Activated T-helper 17 cell treated with anti-CD3 and anti-CD28 coated beads, Interleukin-2, amount 50 U/mL, for 72 hours (primary cell): ENCODE data around the gene IL7R. TPM values are rescaled to one million over a fixed set of nuclear protein-coding genes. Genes with fewer than 3 reads are reported as not detected.

Experiments
- ATAC-seq: fragments of 150-1000 bp; cut with Tn5 transposase; replicated peaks from 2 replicates; pipeline ENCODE4 v1.10.0; 2021; ENCODE audit warnings: mild to moderate bottlenecking, moderate library complexity
- H3K27ac Mint-ChIP-seq: one replicate; pipeline ENCODE4 v1.8.0; 2022; ENCODE audit warnings: mixed read lengths
- H3K27me3 Mint-ChIP-seq: one replicate; pipeline ENCODE4 v1.8.0; 2022; ENCODE audit warnings: mixed read lengths
- H3K36me3 Mint-ChIP-seq: one replicate; pipeline ENCODE4 v1.8.0; 2022; ENCODE audit warnings: low read depth, mild to moderate bottlenecking, mixed read lengths
- H3K4me1 Mint-ChIP-seq: one replicate; pipeline ENCODE4 v1.8.0; 2022; ENCODE audit warnings: mixed read lengths
- H3K4me3 Mint-ChIP-seq: one replicate; pipeline ENCODE4 v1.8.0; 2022; ENCODE audit warnings: mild to moderate bottlenecking, mixed read lengths
- H3K9me3 Mint-ChIP-seq: one replicate; pipeline ENCODE4 v1.8.0; 2022; ENCODE audit warnings: mixed read lengths
- total RNA-seq, 2 donors: library from RNA; stranded (reverse); gene quantifications; one replicate each; pipeline ENCODE4 v1.2.3, GENCODE V29; 2022

Gene IL7R
- total RNA-seq, result 100 to 1,000 TPM; 162 to 203 TPM

DNA sequence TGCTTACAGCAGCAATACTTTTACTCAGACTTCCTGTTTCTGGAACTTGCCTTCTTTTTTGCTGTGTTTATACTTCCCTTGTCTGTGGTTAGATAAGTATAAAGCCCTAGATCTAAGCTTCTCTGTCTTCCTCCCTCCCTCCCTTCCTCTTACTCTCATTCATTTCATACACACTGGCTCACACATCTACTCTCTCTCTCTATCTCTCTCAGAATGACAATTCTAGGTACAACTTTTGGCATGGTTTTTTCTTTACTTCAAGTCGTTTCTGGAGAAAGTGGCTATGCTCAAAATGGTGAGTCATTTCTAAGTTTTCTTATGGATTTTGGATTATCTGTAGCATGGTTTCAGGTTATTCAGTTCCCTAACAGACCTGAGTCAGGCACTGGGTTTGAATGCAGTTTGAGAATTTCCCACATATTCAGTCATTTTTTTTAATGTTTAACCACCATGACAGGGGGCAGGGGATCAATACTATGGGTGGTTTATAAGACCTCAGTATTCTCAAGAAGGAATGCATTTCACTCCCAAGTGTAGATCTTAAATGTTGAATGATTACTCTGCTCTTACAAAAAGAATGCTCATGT, at the start of gene IL7R:
Gene IL7R (plus strand): TSS at position 127 of the 587 bp plus-strand sequence. CDS start 87 bp downstream, at position 214.
- peaks cover 98% of the 10 kb centered on the region for H3K36me3 Mint-ChIP-seq
- H3K27ac Mint-ChIP-seq, result peak within 1 kb of the TSS; percentile 78
- H3K4me3 Mint-ChIP-seq, result peak within 1 kb of the TSS; percentile 87

GRCh38 chr5:35810601-35811000, 46.1 kb upstream of the IL7R start:
- H3K36me3 Mint-ChIP-seq, result peaks cover 5% of the 10 kb centered on the region
- ATAC-seq, result peak; percentile 14
- H3K27ac Mint-ChIP-seq, result peak overlapping the region; percentile 96
- no peaks in the 10 kb centered on the region for H3K27me3 Mint-ChIP-seq
- H3K4me1 Mint-ChIP-seq, result peaks cover 24% of the 10 kb centered on the region
- H3K4me3 Mint-ChIP-seq, result peak overlapping the region; percentile 73
- H3K9me3 Mint-ChIP-seq, result no peaks in the 10 kb centered on the region

More for the DNA sequence above, at the start of gene IL7R:
- no peaks in the 10 kb centered on the region for H3K27me3 Mint-ChIP-seq
- ATAC-seq, result peak; percentile 63
- H3K9me3 Mint-ChIP-seq, result no peaks in the 10 kb centered on the region
- H3K4me1 Mint-ChIP-seq, result peaks cover 24% of the 10 kb centered on the region

DNA sequence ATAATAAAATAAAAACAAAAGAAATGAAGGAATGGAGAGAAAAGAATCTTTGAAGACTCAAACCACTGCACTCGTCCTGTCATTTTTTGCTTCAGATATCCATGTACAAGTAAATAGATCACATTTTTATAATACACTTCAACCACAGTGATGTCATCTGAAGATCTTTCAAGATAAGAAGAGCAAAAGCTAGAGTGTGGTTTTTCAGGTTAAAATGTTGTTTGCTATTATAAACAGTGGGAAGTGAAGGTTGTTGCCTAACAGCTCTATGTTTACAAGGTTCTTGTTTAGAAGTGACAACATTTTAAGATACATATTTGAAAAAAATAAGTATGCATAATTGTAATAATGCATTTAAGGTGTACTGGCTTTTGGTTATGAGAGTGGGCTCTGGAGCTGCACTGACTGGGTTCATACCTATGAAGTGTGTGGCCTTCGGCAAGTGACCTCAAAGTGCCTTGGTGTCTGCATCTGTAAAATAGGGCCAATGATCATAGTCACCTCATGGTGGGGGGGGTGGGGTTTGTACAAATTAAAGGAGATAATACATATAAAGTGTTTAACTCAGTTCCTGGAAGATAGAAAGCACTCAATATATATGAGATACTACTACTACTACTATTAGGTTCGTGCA, 45.5 kb upstream of the IL7R start:
- no peaks in the 10 kb centered on the region for H3K27me3 Mint-ChIP-seq
- H3K9me3 Mint-ChIP-seq, result no peaks in the 10 kb centered on the region
- H3K36me3 Mint-ChIP-seq, result peaks cover 5% of the 10 kb centered on the region
- H3K4me3 Mint-ChIP-seq, result peak overlapping the region; percentile 73
- peaks cover 24% of the 10 kb centered on the region for H3K4me1 Mint-ChIP-seq
- peak overlapping the region; percentile 96 for H3K27ac Mint-ChIP-seq
- peak; percentile 61 for ATAC-seq

- Mint-ChIP-seq H3K9me3 (no peaks in the 10 kb centered on the region), H3K27ac (no peak overlapping the region), H3K27me3 (no peaks in the 10 kb centered on the region), H3K4me3 (no peak overlapping the region), H3K4me1 (peaks cover 19% of the 10 kb centered on the region), H3K36me3 (peaks cover 5% of the 10 kb centered on the region)
- peak; percentile 30 for ATAC-seq
These were observed 43.2 kb upstream of the IL7R start for GRCh38 chr5:35813521-35813920.

DNA sequence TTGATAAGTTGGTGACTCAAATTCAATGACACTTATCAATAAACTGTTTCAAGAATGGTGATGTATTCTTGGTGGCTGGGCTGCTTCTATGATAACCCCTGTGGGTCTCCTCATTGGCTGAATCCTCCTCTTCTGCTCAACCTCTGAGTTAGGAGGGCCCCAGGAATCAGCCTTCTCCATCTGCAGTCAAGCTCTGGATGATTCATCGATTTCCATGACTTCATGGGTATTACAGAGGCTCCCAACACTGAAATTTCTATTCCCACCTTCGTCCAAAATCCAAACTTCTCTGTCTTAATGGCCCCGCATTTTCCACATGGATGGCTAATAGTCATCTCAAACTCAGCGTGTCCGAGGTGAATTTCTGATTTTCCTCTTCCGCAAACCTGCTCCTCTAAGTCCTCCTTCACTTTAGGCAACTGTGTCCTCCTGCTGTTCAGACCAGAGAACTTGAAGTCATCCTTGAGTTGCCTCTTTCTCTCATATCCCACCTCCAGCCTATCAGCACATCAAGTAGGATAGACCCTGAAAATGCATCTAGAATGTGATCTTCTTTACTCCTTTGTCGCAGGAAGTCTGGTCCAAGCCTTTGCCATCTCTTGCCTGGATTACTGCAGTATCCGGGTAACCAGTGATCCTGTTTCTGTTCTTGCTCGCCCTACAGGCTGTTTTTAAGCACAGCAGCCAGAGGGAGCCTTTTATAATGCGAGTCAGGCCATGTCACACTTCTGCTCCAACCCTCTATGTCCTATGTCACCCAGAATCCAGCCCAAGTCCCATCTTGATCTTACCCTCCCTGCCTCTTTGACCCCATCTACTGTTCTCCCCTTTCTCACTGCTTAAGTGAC, 41.4 kb upstream of the IL7R start:
- peaks cover 10% of the 10 kb centered on the region for H3K36me3 Mint-ChIP-seq
- H3K27ac Mint-ChIP-seq, result no peak overlapping the region
- H3K9me3 Mint-ChIP-seq, result no peaks in the 10 kb centered on the region
- peaks cover 22% of the 10 kb centered on the region for H3K4me1 Mint-ChIP-seq
- H3K27me3 Mint-ChIP-seq, result no peaks in the 10 kb centered on the region
- H3K4me3 Mint-ChIP-seq, result no peak overlapping the region
- peak; percentile 49 for ATAC-seq

- Mint-ChIP-seq H3K4me1 (peaks cover 26% of the 10 kb centered on the region), H3K4me3 (no peak overlapping the region), H3K27me3 (no peaks in the 10 kb centered on the region), H3K9me3 (no peaks in the 10 kb centered on the region), H3K36me3 (peaks cover 5% of the 10 kb centered on the region), H3K27ac (no peak overlapping the region)
- peak; percentile 34 for ATAC-seq
These were observed 39.7 kb upstream of the IL7R start for GRCh38 chr5:35816881-35817521.

GRCh38 chr5:35819026-35819425, 37.7 kb upstream of the IL7R start:
- Mint-ChIP-seq H3K4me3 (peak overlapping the region; percentile 64), H3K9me3 (no peaks in the 10 kb centered on the region), H3K36me3 (peaks cover 5% of the 10 kb centered on the region), H3K4me1 (peaks cover 42% of the 10 kb centered on the region), H3K27ac (peak overlapping the region; percentile 94), H3K27me3 (no peaks in the 10 kb centered on the region)
- no peak for ATAC-seq

GRCh38 chr5:35819668-35820067, 37.0 kb upstream of the IL7R start:
- peak; percentile 8 for ATAC-seq

GRCh38 chr5:35820735-35821134, 36.0 kb upstream of the IL7R start:
- Mint-ChIP-seq H3K4me1 (peaks cover 48% of the 10 kb centered on the region), H3K27ac (peak overlapping the region; percentile 94), H3K27me3 (no peaks in the 10 kb centered on the region), H3K36me3 (peaks cover 5% of the 10 kb centered on the region), H3K9me3 (no peaks in the 10 kb centered on the region), H3K4me3 (peak overlapping the region; percentile 64)
- no peak for ATAC-seq

More at GRCh38 chr5:35819668-35820067, 37.0 kb upstream of the IL7R start:
- Mint-ChIP-seq H3K27me3 (no peaks in the 10 kb centered on the region), H3K4me1 (peaks cover 48% of the 10 kb centered on the region), H3K36me3 (peaks cover 5% of the 10 kb centered on the region), H3K4me3 (peak overlapping the region; percentile 64), H3K9me3 (no peaks in the 10 kb centered on the region), H3K27ac (peak overlapping the region; percentile 94)

DNA sequence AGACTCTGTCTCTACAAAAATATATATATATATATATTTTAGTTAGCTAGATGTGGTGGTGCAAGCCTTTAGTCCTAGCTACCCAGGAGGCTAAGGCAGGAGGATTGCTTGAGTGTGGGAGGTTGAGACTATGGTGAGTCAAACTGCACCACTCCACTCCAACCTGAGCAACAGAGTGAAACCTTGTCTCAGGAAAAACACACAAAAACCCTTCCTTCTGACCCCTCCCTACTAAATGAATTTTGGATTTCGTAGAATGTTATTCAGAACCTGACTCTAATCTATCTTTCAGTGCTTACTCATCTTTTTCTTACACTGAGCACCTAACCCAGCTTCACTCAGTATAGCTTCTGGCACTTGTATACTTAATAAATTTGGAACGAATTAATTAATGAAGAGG, 35.2 kb upstream of the IL7R start:
- H3K27me3 Mint-ChIP-seq, result no peaks in the 10 kb centered on the region
- peak overlapping the region; percentile 64 for H3K4me3 Mint-ChIP-seq
- H3K36me3 Mint-ChIP-seq, result peaks cover 5% of the 10 kb centered on the region
- H3K27ac Mint-ChIP-seq, result peak overlapping the region; percentile 94
- peak; percentile 72 for ATAC-seq
- H3K4me1 Mint-ChIP-seq, result peaks cover 51% of the 10 kb centered on the region
- H3K9me3 Mint-ChIP-seq, result no peaks in the 10 kb centered on the region

DNA sequence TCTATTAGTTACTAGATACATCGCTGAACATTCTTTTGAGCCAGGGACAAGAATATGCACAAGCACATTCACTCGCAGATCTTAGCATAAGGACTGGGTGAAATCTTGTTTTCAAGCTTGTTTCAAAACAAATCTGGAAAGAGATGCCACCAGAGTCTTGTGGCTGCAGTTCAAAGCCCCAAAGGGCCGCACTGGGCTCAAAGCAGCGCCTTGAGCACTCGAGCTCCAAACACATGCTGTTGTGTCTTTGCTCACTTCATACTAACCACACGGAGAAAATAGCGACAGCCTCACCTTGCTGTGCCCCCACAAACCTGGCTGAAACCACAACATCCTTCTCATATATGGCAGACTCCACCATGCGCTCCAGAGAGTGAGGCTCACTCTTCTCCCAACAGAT, 34.2 kb upstream of the IL7R start:
- Mint-ChIP-seq H3K4me1 (peaks cover 60% of the 10 kb centered on the region), H3K27ac (peak overlapping the region; percentile 94), H3K27me3 (no peaks in the 10 kb centered on the region), H3K36me3 (peaks cover 5% of the 10 kb centered on the region), H3K4me3 (peak overlapping the region; percentile 64), H3K9me3 (no peaks in the 10 kb centered on the region)
- ATAC-seq, result no peak

- Mint-ChIP-seq H3K27me3 (no peaks in the 10 kb centered on the region), H3K4me1 (peaks cover 69% of the 10 kb centered on the region), H3K9me3 (no peaks in the 10 kb centered on the region), H3K36me3 (peaks cover 5% of the 10 kb centered on the region), H3K27ac (peak overlapping the region; percentile 94), H3K4me3 (peak overlapping the region; percentile 64)
- no peak for ATAC-seq
These were observed 33.2 kb upstream of the IL7R start for GRCh38 chr5:35823347-35824098.

DNA sequence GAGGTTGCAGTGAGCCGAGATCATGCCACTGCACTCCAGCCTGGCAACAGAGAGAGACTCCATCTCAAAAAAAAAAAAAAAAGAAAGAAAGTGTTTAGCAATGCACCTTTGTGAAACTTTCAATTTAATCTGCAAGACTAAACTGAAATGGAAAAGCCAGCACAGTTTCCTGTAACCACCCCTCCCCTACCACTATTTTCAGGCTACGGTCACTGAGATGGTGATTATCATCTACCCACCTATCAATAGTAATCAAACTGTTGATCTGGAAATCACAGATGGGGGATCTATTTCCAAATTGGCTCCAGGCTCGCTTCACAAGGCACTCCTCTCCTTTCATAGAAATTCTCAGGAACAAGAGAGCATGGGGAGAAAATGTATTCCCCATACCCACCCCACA, 30.6 kb upstream of the IL7R start:
- Mint-ChIP-seq H3K27ac (peak overlapping the region; percentile 94), H3K9me3 (no peaks in the 10 kb centered on the region), H3K4me3 (peak overlapping the region; percentile 64), H3K4me1 (peaks cover 67% of the 10 kb centered on the region), H3K36me3 (no peaks in the 10 kb centered on the region), H3K27me3 (no peaks in the 10 kb centered on the region)
- ATAC-seq, result peak; percentile 28

GRCh38 chr5:35826554-35826953, 30.1 kb upstream of the IL7R start:
- Mint-ChIP-seq H3K27ac (peak overlapping the region; percentile 94), H3K36me3 (no peaks in the 10 kb centered on the region), H3K27me3 (no peaks in the 10 kb centered on the region), H3K4me1 (peaks cover 71% of the 10 kb centered on the region), H3K4me3 (peak overlapping the region; percentile 64), H3K9me3 (no peaks in the 10 kb centered on the region)
- peak; percentile 67 for ATAC-seq
